GM10266 (cell line): ENCODE results near the gene ASAH2.
"Not testable (repeated sequence)": the region's sequence is repeated elsewhere in the genome, so short reads cannot be mapped to it uniquely, and the experiment has no call there.

Experiments
- DNase-seq: peaks from one replicate; pipeline ENCODE4 v3.0.0; 2012; ENCODE audit errors: extremely low spot score
- TF ChIP-seq, protein P1 (sequence below): IDR thresholded peaks from 2 replicates; pipeline ENCODE4 v1.5.1; 2012; ENCODE audit warnings: mild to moderate bottlenecking, low read depth; ENCODE audit not compliant: control insufficient read depth, insufficient read depth; ENCODE audit errors: missing control alignments

Gene ASAH2

DNA sequence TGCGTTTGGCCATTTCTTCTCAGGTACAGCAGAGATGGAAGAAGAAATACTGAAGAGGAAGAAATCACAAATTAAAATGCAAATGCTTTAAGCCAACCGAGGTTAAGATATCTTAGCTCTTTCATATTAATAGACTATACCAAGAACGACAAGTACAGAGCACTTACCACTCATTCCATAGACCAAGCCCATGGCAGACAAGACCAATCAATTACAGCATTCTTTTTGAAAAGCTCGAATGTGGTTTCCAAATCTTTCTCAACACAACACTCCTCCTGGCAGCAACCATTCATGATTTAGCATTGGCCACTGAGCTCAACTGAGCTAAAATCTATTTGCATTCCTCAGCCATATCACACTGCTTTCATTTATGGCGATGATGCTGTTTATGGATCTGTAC, 2.7 kb downstream of the ASAH2 start:
- no peak for DNase-seq
- TF ChIP-seq, protein P1, sequence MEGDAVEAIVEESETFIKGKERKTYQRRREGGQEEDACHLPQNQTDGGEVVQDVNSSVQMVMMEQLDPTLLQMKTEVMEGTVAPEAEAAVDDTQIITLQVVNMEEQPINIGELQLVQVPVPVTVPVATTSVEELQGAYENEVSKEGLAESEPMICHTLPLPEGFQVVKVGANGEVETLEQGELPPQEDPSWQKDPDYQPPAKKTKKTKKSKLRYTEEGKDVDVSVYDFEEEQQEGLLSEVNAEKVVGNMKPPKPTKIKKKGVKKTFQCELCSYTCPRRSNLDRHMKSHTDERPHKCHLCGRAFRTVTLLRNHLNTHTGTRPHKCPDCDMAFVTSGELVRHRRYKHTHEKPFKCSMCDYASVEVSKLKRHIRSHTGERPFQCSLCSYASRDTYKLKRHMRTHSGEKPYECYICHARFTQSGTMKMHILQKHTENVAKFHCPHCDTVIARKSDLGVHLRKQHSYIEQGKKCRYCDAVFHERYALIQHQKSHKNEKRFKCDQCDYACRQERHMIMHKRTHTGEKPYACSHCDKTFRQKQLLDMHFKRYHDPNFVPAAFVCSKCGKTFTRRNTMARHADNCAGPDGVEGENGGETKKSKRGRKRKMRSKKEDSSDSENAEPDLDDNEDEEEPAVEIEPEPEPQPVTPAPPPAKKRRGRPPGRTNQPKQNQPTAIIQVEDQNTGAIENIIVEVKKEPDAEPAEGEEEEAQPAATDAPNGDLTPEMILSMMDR: no peak

- DNase-seq: no peak
- TF ChIP-seq, protein P1: no peak
Observed at GRCh38 chr10:50248062-50248461, 3.3 kb downstream of the ASAH2 start.

GRCh38 chr10:50244201-50244600, 7.1 kb downstream of the ASAH2 start:
- no peak for DNase-seq
- TF ChIP-seq, protein P1: no peak

- no peak for DNase-seq
- TF ChIP-seq, protein P1: no peak
Observed at GRCh38 chr10:50242777-50243176, 8.5 kb downstream of the ASAH2 start.

DNA sequence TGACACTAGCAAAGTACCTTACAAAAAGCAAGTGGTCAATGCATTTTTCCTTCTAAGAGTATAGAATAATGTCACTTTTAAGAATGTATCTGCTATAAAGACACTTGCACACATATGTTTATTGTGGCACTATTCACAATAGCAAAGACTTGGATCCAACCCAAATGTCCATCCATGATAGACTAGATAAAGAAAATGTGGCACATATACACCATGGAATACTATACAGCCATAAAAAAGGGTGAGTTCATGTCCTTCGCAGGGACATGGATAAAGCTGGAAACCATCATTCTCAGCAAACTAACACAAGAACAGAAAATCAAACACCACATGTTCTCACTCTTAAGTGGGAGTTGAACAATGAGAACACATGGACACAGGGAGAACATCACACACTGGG, 9.8 kb downstream of the ASAH2 start:
- DNase-seq: not testable (repeated sequence)

DNA sequence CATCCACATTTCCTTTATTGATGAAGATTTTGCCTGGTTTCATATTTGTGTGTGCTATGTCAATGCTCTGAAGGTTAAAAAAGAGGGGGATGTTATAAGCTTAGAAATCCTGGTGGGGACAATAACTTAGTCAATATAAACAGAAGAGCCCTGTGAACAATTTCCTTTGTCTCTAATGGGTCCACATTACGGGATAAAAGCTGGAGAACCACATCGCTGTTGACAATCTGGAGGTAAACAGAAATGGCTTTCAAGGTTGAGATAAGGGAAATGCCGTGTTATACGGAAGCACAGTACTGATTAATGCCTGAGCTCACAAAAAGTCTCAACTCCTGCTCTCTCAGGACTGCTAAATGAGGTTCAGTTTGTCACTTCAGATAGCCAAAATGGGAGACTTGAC, 16.8 kb downstream of the ASAH2 start:
- TF ChIP-seq, protein P1: no peak
- DNase-seq: no peak

DNA sequence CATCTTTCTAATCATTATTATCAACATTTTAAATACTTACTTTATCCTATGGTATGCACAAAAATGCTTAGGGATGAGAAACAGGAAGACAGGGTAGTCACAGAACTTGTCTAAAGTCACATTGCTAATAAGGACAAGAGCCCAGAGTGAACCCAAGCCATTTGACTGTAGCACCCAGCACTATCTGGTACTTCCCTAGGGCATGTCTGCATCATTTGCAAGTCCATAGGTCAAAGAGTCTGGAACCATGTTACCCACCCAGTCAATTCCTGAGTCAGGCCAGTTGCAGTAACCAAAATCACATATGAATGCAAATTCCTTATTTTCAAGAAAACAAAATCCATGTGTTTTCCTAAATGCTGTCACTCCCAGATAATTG, 19.1 kb downstream of the ASAH2 start:
- TF ChIP-seq, protein P1: no peak
- DNase-seq: no peak

- TF ChIP-seq, protein P1: no peak
- no peak for DNase-seq
Observed at GRCh38 chr10:50231515-50232260, 19.6 kb downstream of the ASAH2 start.
